Ovary (tissue), 3 donors: ENCODE results near the gene SRRM2.

Source experiments
- EP300 ChIP-seq: sonication (generic); formaldehyde crosslinking; IDR thresholded peaks from one replicate; pipeline ENCODE4 v1.6.1; 2017; ENCODE audit warnings: antibody characterized with exemption
- POLR2A ChIP-seq: fragments of 450-650 bp; IDR thresholded peaks from one replicate; pipeline ENCODE4 v1.6.1; 2017; ENCODE audit warnings: antibody characterized with exemption, mild to moderate bottlenecking, moderate library complexity
- TF ChIP-seq, protein P1 (sequence below), 3 donors: fragments of 450-650 bp in 2 of 3; fragments of 200-600 bp in 1 of 3; IDR thresholded peaks; one replicate each; pipeline versions ENCODE4 v1.5.1 to v1.8.0; 2016 to 2022; ENCODE audit warnings: antibody characterized with exemption in 3 of 3, mild to moderate bottlenecking in 1 of 3
- donor health status: DM: no; HTN: no; CAD: no.

GRCh38 chr16:2813771-2814221 lies 61.4 kb downstream of the SRRM2 start:
- TF ChIP-seq, protein P1, sequence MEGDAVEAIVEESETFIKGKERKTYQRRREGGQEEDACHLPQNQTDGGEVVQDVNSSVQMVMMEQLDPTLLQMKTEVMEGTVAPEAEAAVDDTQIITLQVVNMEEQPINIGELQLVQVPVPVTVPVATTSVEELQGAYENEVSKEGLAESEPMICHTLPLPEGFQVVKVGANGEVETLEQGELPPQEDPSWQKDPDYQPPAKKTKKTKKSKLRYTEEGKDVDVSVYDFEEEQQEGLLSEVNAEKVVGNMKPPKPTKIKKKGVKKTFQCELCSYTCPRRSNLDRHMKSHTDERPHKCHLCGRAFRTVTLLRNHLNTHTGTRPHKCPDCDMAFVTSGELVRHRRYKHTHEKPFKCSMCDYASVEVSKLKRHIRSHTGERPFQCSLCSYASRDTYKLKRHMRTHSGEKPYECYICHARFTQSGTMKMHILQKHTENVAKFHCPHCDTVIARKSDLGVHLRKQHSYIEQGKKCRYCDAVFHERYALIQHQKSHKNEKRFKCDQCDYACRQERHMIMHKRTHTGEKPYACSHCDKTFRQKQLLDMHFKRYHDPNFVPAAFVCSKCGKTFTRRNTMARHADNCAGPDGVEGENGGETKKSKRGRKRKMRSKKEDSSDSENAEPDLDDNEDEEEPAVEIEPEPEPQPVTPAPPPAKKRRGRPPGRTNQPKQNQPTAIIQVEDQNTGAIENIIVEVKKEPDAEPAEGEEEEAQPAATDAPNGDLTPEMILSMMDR (IDR thresholded peaks at IDR 0.05): no peak
- TF ChIP-seq POLR2A (no peak), EP300 (no peak)
